Small intestine (tissue), 7 donors: Measurements from ENCODE around the gene GAS2. TPM values are rescaled to one million over a fixed set of nuclear protein-coding genes. Genes with fewer than 3 reads are reported as not detected.

Experiments used
- DNase-seq, 2 donors: peaks; one replicate each; pipeline versions ENCODE4 v3.0.0 to v3.0.0-alpha.2; 2013
- FAIRE-seq: peaks from 2 replicates; lab custom pipeline; 2012; peaks lifted over from hg19 to GRCh38; lab: Jason Lieb, UNC
- H3K27ac ChIP-seq, 3 donors: one replicate each; pipeline ENCODE4 v1.5.1; 2013; ENCODE audit warnings: low read length in 2 of 3, mild to moderate bottlenecking in 2 of 3, control low read depth in 1 of 3, inconsistent platforms in 1 of 3, low read depth in 1 of 3, moderate library complexity in 1 of 3
- H3K27me3 ChIP-seq, 3 donors: one replicate each; pipeline ENCODE4 v1.6.1; 2013; ENCODE audit warnings: low read length in 3 of 3, inconsistent platforms in 1 of 3; ENCODE audit not compliant: control insufficient read depth in 3 of 3, insufficient read depth in 3 of 3
- H3K36me3 ChIP-seq, 3 donors: one replicate each; pipeline ENCODE4 v1.6.1; 2013; ENCODE audit warnings: low read length in 3 of 3, inconsistent platforms in 1 of 3, low read depth in 1 of 3, mild to moderate bottlenecking in 1 of 3, moderate library complexity in 1 of 3; ENCODE audit not compliant: control insufficient read depth in 3 of 3, insufficient read depth in 2 of 3
- H3K4me1 ChIP-seq, 3 donors: one replicate each; pipeline ENCODE4 v1.6.1; 2013; ENCODE audit warnings: low read length in 2 of 3, inconsistent platforms in 1 of 3, low read depth in 1 of 3, mild to moderate bottlenecking in 1 of 3, moderate library complexity in 1 of 3; ENCODE audit not compliant: control insufficient read depth in 3 of 3, insufficient read depth in 2 of 3
- H3K4me3 ChIP-seq, 3 donors: one replicate each; pipeline ENCODE4 v1.5.1; 2013; ENCODE audit warnings: low read length in 3 of 3, control low read depth in 1 of 3, inconsistent platforms in 1 of 3, low read depth in 1 of 3, mild to moderate bottlenecking in 1 of 3, moderate library complexity in 1 of 3
- H3K9me3 ChIP-seq, 2 donors: one replicate each; pipeline ENCODE4 v1.6.1; 2013; ENCODE audit warnings: low read depth in 1 of 2, low read length in 1 of 2; ENCODE audit not compliant: control insufficient read depth in 2 of 2, insufficient read depth in 1 of 2
- WGBS, 3 donors: extraction: QIAGEN DNeasy Blood & Tissue Kit; methylation state at CpG; one replicate each; pipeline ENCODE4 v1.1.7; 2013; 5-methylcytosine and 5-hydroxymethylcytosine counted together
- polyA plus RNA-seq, 4 donors: library from polyadenylated mRNA; stranded (reverse) in 3 of 4; unstranded in 1 of 4; fragments of 200-250 nt in 3 of 4; fragments of 120-200 nt in 1 of 4; gene quantifications; one replicate each; pipeline versions ENCODE4 v1.2.1 to v1.2.3, GENCODE V29; 2013
- donor health status: healthy with polysubstance abuse.
- donor health status: control.
- donor health status: control.
- donor health status: Bipolar disorder and iron deficiency.
- donor health status: healthy.

Gene GAS2
- polyA plus RNA-seq, 4 donors = 2.4 to 7.2 (median 2.9) TPM

DNA sequence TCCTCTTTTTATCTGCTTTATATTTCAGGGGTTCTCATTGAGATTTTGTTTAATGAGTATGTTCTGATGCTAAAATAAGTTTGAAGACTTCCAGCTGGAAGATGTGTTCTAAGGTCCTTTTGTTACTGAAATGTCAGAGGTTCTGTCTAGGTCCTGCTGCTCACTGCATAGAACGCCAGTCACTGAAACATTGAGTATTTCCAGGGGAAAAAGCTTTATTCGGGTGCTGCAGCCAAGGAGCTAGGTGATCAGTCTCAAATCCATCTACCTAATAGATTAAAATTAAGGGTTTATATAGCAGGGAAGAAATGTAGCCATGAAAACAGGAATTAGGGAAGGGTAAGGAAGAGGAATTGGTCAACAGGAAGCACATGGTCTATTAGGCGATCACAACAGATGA lies 143.5 kb downstream of the GAS2 start:
- no peak for DNase-seq
- WGBS, 3 donors = 88 to 99% (median 93%) methylated on average over 3 of the region's 3 CpGs
- Histone ChIP-seq H3K9me3 (peaks cover 0 to 4% of the 10 kb centered on the region in 2 donors), H3K36me3 (no peaks in the 10 kb centered on the region), H3K4me1 (no peaks in the 10 kb centered on the region), H3K27me3 (no peaks in the 10 kb centered on the region), H3K4me3 (no peak overlapping the region), H3K27ac (no peak overlapping the region)
- no peak for FAIRE-seq

DNA sequence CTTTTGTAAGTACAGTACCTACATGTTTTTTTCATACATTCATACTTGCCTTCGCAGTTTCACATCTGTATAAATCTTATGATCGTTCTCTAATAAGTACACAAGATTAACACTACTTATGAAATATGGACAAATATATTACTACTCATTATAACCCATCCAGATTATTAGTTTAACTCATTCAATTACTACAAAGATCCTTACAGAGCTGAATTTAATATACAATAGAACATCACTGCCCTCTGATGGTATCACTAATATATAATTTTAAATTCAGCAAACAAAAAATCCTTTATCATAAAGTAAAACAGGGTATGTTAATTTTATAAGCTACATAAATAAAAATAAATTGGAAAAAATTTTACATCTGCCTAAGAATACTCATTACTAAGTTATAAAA lies 155.8 kb downstream of the GAS2 start:
- Histone ChIP-seq H3K9me3 (no peaks in the 10 kb centered on the region), H3K27ac (no peak overlapping the region), H3K4me3 (no peak overlapping the region), H3K4me1 (no peaks in the 10 kb centered on the region), H3K27me3 (no peaks in the 10 kb centered on the region), H3K36me3 (peaks cover 0 to 4% (median 4%) of the 10 kb centered on the region in 3 donors)
- FAIRE-seq = no peak
- WGBS, 3 donors = 97 to 99% (median 98%) methylated on average over 2 of the region's 2 CpGs
- DNase-seq = no peak

DNA sequence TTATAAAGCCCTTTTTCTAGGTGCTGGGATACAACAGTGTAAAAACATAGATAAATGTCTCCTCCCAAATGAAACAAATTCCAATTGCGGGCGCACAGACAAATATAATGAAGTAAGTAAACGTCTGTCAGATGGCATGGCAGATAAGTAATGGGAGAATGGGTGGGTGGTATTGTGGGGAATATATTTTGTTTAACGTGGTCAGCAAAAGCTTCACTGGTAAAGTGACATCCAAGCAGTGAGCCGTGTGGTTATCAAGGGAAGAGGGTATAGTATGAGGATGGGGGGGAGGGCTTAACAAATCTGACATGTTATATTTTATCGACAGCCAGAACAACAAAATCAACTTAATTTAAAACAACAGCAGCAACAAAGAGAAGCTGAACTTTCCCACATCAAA lies 162.0 kb downstream of the GAS2 start:
- H3K36me3 ChIP-seq = peaks cover 0 to 4% (median 4%) of the 10 kb centered on the region in 3 donors
- DNase-seq = no peak
- no peak for FAIRE-seq
- H3K9me3 ChIP-seq = no peaks in the 10 kb centered on the region
- no peaks in the 10 kb centered on the region for H3K27me3 ChIP-seq
- no peak overlapping the region for H3K4me3 ChIP-seq
- H3K4me1 ChIP-seq = peaks cover 3 to 7% (median 4%) of the 10 kb centered on the region in 3 donors
- no peak overlapping the region for H3K27ac ChIP-seq
- 34 to 53% (median 52%) methylated on average over 6 of the region's 6 CpGs for WGBS, 3 donors

DNA sequence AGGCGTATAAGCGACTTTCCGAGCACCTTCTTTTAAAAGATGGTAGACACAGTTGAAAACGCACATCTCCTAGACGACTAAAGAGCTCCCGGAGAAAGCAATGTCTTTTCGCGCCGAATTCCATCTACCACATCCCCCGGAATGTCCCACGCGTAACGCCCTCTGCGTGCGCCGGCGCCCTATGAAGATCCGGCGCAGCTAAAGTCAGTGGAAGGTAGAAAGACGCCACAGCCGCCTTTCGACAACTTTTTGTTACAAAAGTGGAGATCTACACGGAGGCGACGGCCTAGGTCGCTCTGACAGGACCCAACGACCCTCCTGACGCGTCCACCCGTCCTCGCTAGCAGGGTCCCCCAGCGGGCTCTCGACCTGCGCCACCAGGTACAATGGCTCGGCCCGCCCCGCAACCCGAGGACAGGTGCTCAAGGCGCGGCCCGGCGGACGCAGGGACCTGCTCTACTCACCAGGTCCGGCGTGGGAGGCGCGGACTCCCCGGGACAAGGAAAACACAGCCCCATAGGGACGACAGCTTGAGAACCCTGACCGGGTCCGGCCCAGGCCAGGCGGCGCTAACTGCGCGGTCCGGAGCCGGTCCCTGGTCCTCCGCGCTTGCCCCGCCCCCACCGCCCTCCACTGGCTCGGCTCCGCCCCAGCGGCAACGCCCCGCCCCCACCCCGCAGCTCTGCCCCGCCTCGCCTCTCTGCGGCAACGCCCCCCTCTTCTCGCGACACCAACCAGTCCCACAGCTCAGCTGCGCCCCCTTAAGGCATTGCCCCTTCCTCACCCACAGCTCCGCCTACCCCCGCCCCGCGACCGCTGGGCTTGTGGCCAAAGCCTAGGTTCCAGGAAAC lies 163.0 kb downstream of the GAS2 start, which contains the start of gene SVIP:
TSS of gene SVIP (minus strand) at position 571 of the 851 bp plus-strand sequence. CDS start at position 518, 53 bp downstream.
- peaks cover 3 to 7% (median 4%) of the 10 kb centered on the region in 3 donors for H3K4me1 ChIP-seq
- DNase-seq = peak; percentile 97
- 0% methylated on average over 65 to 79 of the region's 79 CpGs for WGBS, 3 donors
- no peaks in the 10 kb centered on the region for H3K36me3 ChIP-seq
- H3K27ac ChIP-seq = peak within 1 kb of the TSS; percentile 92 to 97 (median 97)
- H3K9me3 ChIP-seq = no peaks in the 10 kb centered on the region
- FAIRE-seq = no peak
- no peaks in the 10 kb centered on the region for H3K27me3 ChIP-seq
- peak within 1 kb of the TSS; percentile 75 to 98 (median 85) for H3K4me3 ChIP-seq

DNA sequence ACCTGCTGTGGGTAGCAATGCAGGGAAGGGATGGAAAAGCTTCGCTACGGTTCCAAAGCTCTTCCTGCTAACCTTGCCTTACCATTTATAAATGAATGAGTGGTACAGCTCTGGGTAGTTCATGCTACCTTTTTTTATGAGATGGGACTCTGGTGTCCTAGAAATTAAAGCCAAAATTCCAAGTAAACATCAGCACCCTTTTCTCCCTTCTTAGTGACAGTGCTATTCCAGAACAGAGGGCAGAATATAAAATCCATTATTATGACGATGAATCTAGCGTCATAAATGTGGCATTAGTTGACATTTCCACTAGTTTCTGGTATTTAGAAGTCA lies 163.6 kb downstream of the GAS2 start:
- Histone ChIP-seq H3K9me3 (no peaks in the 10 kb centered on the region), H3K4me1 (peaks cover 3 to 7% (median 4%) of the 10 kb centered on the region in 3 donors), H3K36me3 (no peaks in the 10 kb centered on the region), H3K4me3 (peak overlapping the region in 2 of 3 donors; percentile 4 to 34), H3K27me3 (no peaks in the 10 kb centered on the region), H3K27ac (peak overlapping the region in 2 of 3 donors; percentile 14 to 20)
- no peak for DNase-seq
- no peak for FAIRE-seq
- WGBS, 3 donors = 5 to 14% (median 5%) methylated on average over 4 of the region's 4 CpGs

DNA sequence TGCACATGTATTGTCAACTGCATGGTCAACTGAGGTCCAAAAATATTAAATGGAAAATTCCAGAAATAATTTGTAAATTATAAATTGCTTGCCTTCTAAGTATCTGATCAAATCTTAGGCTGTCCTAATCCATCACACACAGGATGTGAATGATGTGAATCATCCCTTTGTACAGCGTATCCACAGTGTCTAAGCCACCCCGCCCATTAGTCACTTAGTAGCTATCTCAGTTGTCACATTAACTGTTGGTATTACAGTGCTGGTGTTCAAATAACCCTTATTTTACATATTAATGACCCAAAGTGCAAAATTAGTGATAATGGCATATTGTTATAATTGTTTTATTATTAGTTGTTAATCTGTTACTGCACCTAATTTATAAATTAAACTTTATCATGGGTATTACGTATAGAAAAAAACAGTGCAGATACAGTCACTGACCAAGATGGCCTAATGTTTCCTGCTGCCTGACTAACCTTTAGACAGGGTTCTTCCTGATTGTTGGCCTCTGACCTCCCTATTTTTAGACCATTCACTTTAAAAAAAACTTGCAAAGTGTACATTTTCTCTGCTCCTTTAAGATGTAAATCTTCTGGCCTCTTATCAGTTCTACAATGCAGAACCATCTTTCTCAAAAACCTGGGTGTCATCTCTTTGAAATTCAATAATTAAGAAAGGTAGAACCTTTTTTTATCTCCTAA lies 166.1 kb downstream of the GAS2 start:
- no peak overlapping the region for H3K4me3 ChIP-seq
- H3K4me1 ChIP-seq = peaks cover 3 to 7% (median 4%) of the 10 kb centered on the region in 3 donors
- WGBS, 3 donors = 50 to 66% (median 65%) methylated on average over 3 of the region's 3 CpGs
- no peaks in the 10 kb centered on the region for H3K9me3 ChIP-seq
- no peak overlapping the region for H3K27ac ChIP-seq
- FAIRE-seq = no peak
- no peaks in the 10 kb centered on the region for H3K27me3 ChIP-seq
- DNase-seq = peak in 1 of 2 donors; percentile 29
- no peaks in the 10 kb centered on the region for H3K36me3 ChIP-seq

DNA sequence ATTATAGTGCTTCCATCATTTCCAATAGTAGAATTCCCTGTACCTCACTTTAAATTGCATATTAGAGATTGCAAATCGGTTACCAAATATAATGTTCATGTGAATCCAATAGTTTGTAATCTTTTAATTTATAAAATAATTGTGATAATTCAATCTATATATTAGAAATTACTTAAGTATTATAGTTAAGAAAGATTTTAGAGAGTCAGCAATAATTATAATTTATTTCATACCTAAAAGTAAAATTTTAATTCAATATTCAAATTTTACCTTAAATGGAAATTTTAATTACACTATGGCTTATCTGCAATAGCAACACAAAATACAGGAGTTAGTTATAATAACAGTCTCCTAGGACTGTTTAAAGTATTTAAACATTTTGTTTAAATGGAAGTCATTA lies 180.3 kb downstream of the GAS2 start:
- H3K27ac ChIP-seq = no peak overlapping the region
- H3K9me3 ChIP-seq = no peaks in the 10 kb centered on the region
- H3K27me3 ChIP-seq = no peaks in the 10 kb centered on the region
- H3K36me3 ChIP-seq = no peaks in the 10 kb centered on the region
- peak; percentile 67 for FAIRE-seq
- 88 to 94% (median 91%) methylated on average over 1 of the region's 1 CpG for WGBS, 3 donors
- no peak for DNase-seq
- H3K4me3 ChIP-seq = no peak overlapping the region
- H3K4me1 ChIP-seq = no peaks in the 10 kb centered on the region

DNA sequence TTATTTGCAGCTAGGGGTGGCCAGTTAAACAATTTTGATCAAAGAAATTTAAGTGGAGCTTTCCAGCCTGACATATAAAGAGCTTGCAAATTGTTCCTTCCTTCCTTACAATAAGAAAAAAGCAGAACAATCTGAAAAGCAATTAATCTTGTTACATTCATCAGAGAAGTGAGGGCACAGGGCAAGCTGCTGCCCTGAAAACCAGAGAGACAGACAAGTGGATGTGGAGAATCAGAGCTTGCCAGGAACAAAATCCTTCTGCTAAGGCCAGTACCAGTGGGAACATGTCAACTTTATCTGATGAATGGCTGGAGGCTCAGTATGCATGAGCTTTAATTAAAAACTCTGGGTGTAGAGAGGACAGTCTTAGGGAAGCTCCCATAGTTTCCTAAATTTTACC lies 185.1 kb downstream of the GAS2 start:
- H3K9me3 ChIP-seq = no peaks in the 10 kb centered on the region
- no peak overlapping the region for H3K27ac ChIP-seq
- no peaks in the 10 kb centered on the region for H3K4me1 ChIP-seq
- FAIRE-seq = no peak
- no peaks in the 10 kb centered on the region for H3K36me3 ChIP-seq
- DNase-seq = no peak
- H3K4me3 ChIP-seq = no peak overlapping the region
- no peaks in the 10 kb centered on the region for H3K27me3 ChIP-seq
